Stimulated activated naive B cell treated with anti-CD40 and anti-IgM and Interleukin-4, amounts not matched to agents 10 μg/mL and 1 μg/mL and 100 μg/mL, for 72 hours (primary cell): Measurements from ENCODE around the gene TMEM179.

ENCODE experiments used
- ATAC-seq, 2 donors: fragments of 150-1000 bp; cut with Tn5 transposase; replicated peaks; 2 replicates each; pipeline ENCODE4 v1.10.0; 2021; ENCODE audit warnings: moderate library complexity in 1 of 2
- DNase-seq: peaks from one replicate; pipeline ENCODE4 v3.0.0; 2021
- H3K27ac Mint-ChIP-seq: one replicate; pipeline ENCODE4 v1.8.0; 2022; ENCODE audit warnings: mild to moderate bottlenecking, mixed read lengths
- H3K27me3 Mint-ChIP-seq, 2 donors: one replicate each; pipeline ENCODE4 v1.8.0; 2022; ENCODE audit warnings: mixed read lengths in 2 of 2
- H3K36me3 Mint-ChIP-seq, 2 donors: one replicate each; pipeline ENCODE4 v1.8.0; 2022; ENCODE audit warnings: mixed read lengths in 2 of 2, mild to moderate bottlenecking in 1 of 2
- H3K4me1 Mint-ChIP-seq, 2 donors: one replicate each; pipeline ENCODE4 v1.8.0; 2022; ENCODE audit warnings: mixed read lengths in 2 of 2, mild to moderate bottlenecking in 1 of 2
- H3K4me3 Mint-ChIP-seq, 2 donors: one replicate each; pipeline ENCODE4 v1.8.0; 2022; ENCODE audit warnings: mild to moderate bottlenecking in 2 of 2, mixed read lengths in 2 of 2, moderate library complexity in 1 of 2
- H3K9me3 Mint-ChIP-seq, 2 donors: one replicate each; pipeline ENCODE4 v1.8.0; 2022; ENCODE audit warnings: mixed read lengths in 2 of 2, mild to moderate bottlenecking in 1 of 2

Gene TMEM179

GRCh38 chr14:104591506-104592291 lies 12.9 kb downstream of the TMEM179 start:
- Mint-ChIP-seq H3K4me1 (peaks cover 0 to 4% of the 10 kb centered on the region in 2 donors), H3K4me3 (no peak overlapping the region), H3K27ac (no peak overlapping the region), H3K9me3 (no peaks in the 10 kb centered on the region), H3K36me3 (no peaks in the 10 kb centered on the region), H3K27me3 (peaks cover 16 to 28% of the 10 kb centered on the region in 2 donors)
- no peak for DNase-seq
- no peak for ATAC-seq

- H3K4me1 Mint-ChIP-seq, result peaks cover 0 to 4% of the 10 kb centered on the region in 2 donors
- H3K27me3 Mint-ChIP-seq, result peaks cover 11 to 31% of the 10 kb centered on the region in 2 donors
- H3K27ac Mint-ChIP-seq, result no peak overlapping the region
- no peaks in the 10 kb centered on the region for H3K36me3 Mint-ChIP-seq
- ATAC-seq (no peak), DNase-seq (no peak)
- H3K9me3 Mint-ChIP-seq, result no peaks in the 10 kb centered on the region
- H3K4me3 Mint-ChIP-seq, result no peak overlapping the region
These were observed 13.5 kb downstream of the TMEM179 start for GRCh38 chr14:104591031-104591430.

- ATAC-seq (no peak), DNase-seq (no peak)
- Mint-ChIP-seq H3K36me3 (no peaks in the 10 kb centered on the region), H3K4me3 (no peak overlapping the region), H3K27me3 (peaks cover 11 to 35% of the 10 kb centered on the region in 2 donors), H3K4me1 (peaks cover 0 to 4% of the 10 kb centered on the region in 2 donors), H3K27ac (no peak overlapping the region), H3K9me3 (no peaks in the 10 kb centered on the region)
These were observed 14.2 kb downstream of the TMEM179 start for GRCh38 chr14:104590240-104590965.

- Mint-ChIP-seq H3K27me3 (peaks cover 6 to 32% of the 10 kb centered on the region in 2 donors), H3K9me3 (no peaks in the 10 kb centered on the region), H3K36me3 (no peaks in the 10 kb centered on the region), H3K27ac (no peak overlapping the region), H3K4me3 (no peak overlapping the region), H3K4me1 (peaks cover 0 to 4% of the 10 kb centered on the region in 2 donors)
- ATAC-seq, result no peak
- DNase-seq, result no peak
These were observed 15.0 kb downstream of the TMEM179 start for GRCh38 chr14:104589338-104590195.

- Mint-ChIP-seq H3K9me3 (no peaks in the 10 kb centered on the region), H3K27me3 (peaks cover 10 to 39% of the 10 kb centered on the region in 2 donors), H3K4me3 (no peak overlapping the region), H3K27ac (no peak overlapping the region), H3K36me3 (no peaks in the 10 kb centered on the region), H3K4me1 (peaks cover 0 to 4% of the 10 kb centered on the region in 2 donors)
- no peak for DNase-seq
- ATAC-seq, result no peak
These were observed 16.3 kb downstream of the TMEM179 start for GRCh38 chr14:104588066-104588857.

- H3K36me3 Mint-ChIP-seq, result no peaks in the 10 kb centered on the region
- peaks cover 0 to 3% of the 10 kb centered on the region in 2 donors for H3K4me1 Mint-ChIP-seq
- H3K27me3 Mint-ChIP-seq, result peaks cover 10 to 38% of the 10 kb centered on the region in 2 donors
- DNase-seq (no peak), ATAC-seq (no peak)
- H3K27ac Mint-ChIP-seq, result no peak overlapping the region
- no peaks in the 10 kb centered on the region for H3K9me3 Mint-ChIP-seq
- H3K4me3 Mint-ChIP-seq, result no peak overlapping the region
These were observed 16.9 kb downstream of the TMEM179 start for GRCh38 chr14:104587641-104588040.

- H3K36me3 Mint-ChIP-seq, result no peaks in the 10 kb centered on the region
- no peaks in the 10 kb centered on the region for H3K9me3 Mint-ChIP-seq
- H3K4me3 Mint-ChIP-seq, result no peak overlapping the region
- no peak overlapping the region for H3K27ac Mint-ChIP-seq
- DNase-seq, result no peak
- no peaks in the 10 kb centered on the region for H3K4me1 Mint-ChIP-seq
- no peak for ATAC-seq
- peaks cover 5 to 32% of the 10 kb centered on the region in 2 donors for H3K27me3 Mint-ChIP-seq
These were observed 17.5 kb downstream of the TMEM179 start for GRCh38 chr14:104586832-104587620.

- Mint-ChIP-seq H3K9me3 (no peaks in the 10 kb centered on the region), H3K4me3 (no peak overlapping the region), H3K27ac (no peak overlapping the region), H3K27me3 (peaks cover 9 to 36% of the 10 kb centered on the region in 2 donors), H3K36me3 (no peaks in the 10 kb centered on the region), H3K4me1 (no peaks in the 10 kb centered on the region)
- no peak for ATAC-seq
- no peak for DNase-seq
These were observed 18.4 kb downstream of the TMEM179 start for GRCh38 chr14:104585966-104586697.

GRCh38 chr14:104584557-104584956 lies 20.0 kb downstream of the TMEM179 start:
- DNase-seq, result no peak
- Mint-ChIP-seq H3K9me3 (no peaks in the 10 kb centered on the region), H3K36me3 (no peaks in the 10 kb centered on the region), H3K4me1 (no peaks in the 10 kb centered on the region), H3K27ac (no peak overlapping the region), H3K27me3 (peaks cover 9 to 31% of the 10 kb centered on the region in 2 donors), H3K4me3 (no peak overlapping the region)
- ATAC-seq, result no peak

GRCh38 chr14:104583424-104584306 lies 20.9 kb downstream of the TMEM179 start:
- H3K9me3 Mint-ChIP-seq, result no peaks in the 10 kb centered on the region
- H3K27me3 Mint-ChIP-seq, result peaks cover 9 to 39% of the 10 kb centered on the region in 2 donors
- no peak for ATAC-seq
- H3K4me3 Mint-ChIP-seq, result no peak overlapping the region
- no peak for DNase-seq
- H3K36me3 Mint-ChIP-seq, result no peaks in the 10 kb centered on the region
- no peaks in the 10 kb centered on the region for H3K4me1 Mint-ChIP-seq
- H3K27ac Mint-ChIP-seq, result no peak overlapping the region

GRCh38 chr14:104582662-104583061 lies 21.9 kb downstream of the TMEM179 start:
- Mint-ChIP-seq H3K9me3 (no peaks in the 10 kb centered on the region), H3K27ac (no peak overlapping the region), H3K27me3 (peaks cover 9 to 49% of the 10 kb centered on the region in 2 donors), H3K4me1 (no peaks in the 10 kb centered on the region), H3K36me3 (no peaks in the 10 kb centered on the region), H3K4me3 (no peak overlapping the region)
- ATAC-seq, result no peak
- DNase-seq, result no peak

- no peak overlapping the region for H3K4me3 Mint-ChIP-seq
- H3K9me3 Mint-ChIP-seq, result no peaks in the 10 kb centered on the region
- ATAC-seq (no peak), DNase-seq (no peak)
- no peak overlapping the region for H3K27ac Mint-ChIP-seq
- H3K27me3 Mint-ChIP-seq, result peaks cover 9 to 55% of the 10 kb centered on the region in 2 donors
- H3K36me3 Mint-ChIP-seq, result no peaks in the 10 kb centered on the region
- H3K4me1 Mint-ChIP-seq, result no peaks in the 10 kb centered on the region
These were observed 22.6 kb downstream of the TMEM179 start for GRCh38 chr14:104582005-104582404.
